NT2/D1 (cell line): Measurements from ENCODE around the gene MEST.

Experiments
- SUZ12 ChIP-seq: IDR thresholded peaks from 2 replicates; pipeline ENCODE4 v1.6.1; 2011; ENCODE audit not compliant: insufficient read length, insufficient read depth; ENCODE audit errors: extremely low read depth
- YY1 ChIP-seq: IDR thresholded peaks from 2 replicates; pipeline ENCODE4 v1.6.1; 2011; ENCODE audit not compliant: insufficient read length, insufficient read depth
- ZNF274 ChIP-seq: IDR thresholded peaks from 2 replicates; pipeline ENCODE4 v1.6.1; 2011; ENCODE audit warnings: mild to moderate bottlenecking, low read depth, low read length

DNA sequence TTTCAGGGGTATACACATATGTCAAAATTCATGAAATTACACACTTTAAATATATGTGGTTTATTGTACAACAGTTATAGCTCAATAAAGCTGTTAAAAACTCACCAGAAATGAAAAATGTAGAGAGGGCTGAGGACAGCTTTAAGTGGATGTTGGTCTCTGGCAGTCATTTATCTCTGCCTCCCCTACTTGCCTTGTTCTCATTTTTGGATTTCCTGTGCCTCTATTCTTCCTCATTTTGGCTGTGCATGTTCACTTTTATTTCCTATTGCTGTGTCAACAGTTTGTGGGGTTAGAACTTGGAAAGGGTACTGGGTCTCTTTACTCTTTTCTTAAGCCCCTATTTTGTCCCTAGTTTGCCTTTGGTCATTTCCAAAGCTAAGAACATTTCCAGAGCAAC is 18.6 kb upstream of the MEST start:
- TF ChIP-seq YY1: no peak
- TF ChIP-seq ZNF274: no peak
- no peak for TF ChIP-seq SUZ12
